Mucosa of gallbladder (tissue), 1 donor: ENCODE results near the gene BHLHE23. TPM values are rescaled to one million over a fixed set of nuclear protein-coding genes. Genes with fewer than 3 reads are reported as not detected.
A peak's percentile ranks its signal among the peaks of the same experiment; 100 is the strongest.

Experiments used
- DNase-seq: peaks from one replicate; pipeline ENCODE4 v3.0.0-alpha.2; 2020; ENCODE audit warnings: low spot score
- total RNA-seq: library from RNA; stranded (reverse); gene quantifications from one replicate; pipeline ENCODE4 v1.2.1, GENCODE V29; 2021
- donor health status: DM: no; HTN: no; CAD: no.

Gene BHLHE23
- total RNA-seq, 1 donor from 2014 or later = not detected

GRCh38 chr20:62972845-62973745 is 33.7 kb downstream of the BHLHE23 start:
- no peak for DNase-seq

GRCh38 chr20:62971950-62972844 is 34.6 kb downstream of the BHLHE23 start:
- DNase-seq = peak; percentile 87

GRCh38 chr20:62971211-62971949 is 35.4 kb downstream of the BHLHE23 start:
- no peak for DNase-seq

GRCh38 chr20:62970307-62971210 is 36.2 kb downstream of the BHLHE23 start:
- no peak for DNase-seq

GRCh38 chr20:62969939-62970306 is 36.8 kb downstream of the BHLHE23 start:
- DNase-seq = no peak

- no peak for DNase-seq
Observed at GRCh38 chr20:62969179-62969760, 37.5 kb downstream of the BHLHE23 start.

GRCh38 chr20:62968378-62969178 is 38.2 kb downstream of the BHLHE23 start:
- no peak for DNase-seq

GRCh38 chr20:62967628-62968351 is 39.0 kb downstream of the BHLHE23 start:
- no peak for DNase-seq

GRCh38 chr20:62967149-62967501 is 39.6 kb downstream of the BHLHE23 start:
- no peak for DNase-seq

- DNase-seq = no peak
Observed at GRCh38 chr20:62966212-62967148, 40.3 kb downstream of the BHLHE23 start.

- no peak for DNase-seq
Observed at GRCh38 chr20:62965363-62965771, 41.4 kb downstream of the BHLHE23 start.

GRCh38 chr20:62964700-62965099 is 42.1 kb downstream of the BHLHE23 start:
- no peak for DNase-seq

GRCh38 chr20:62963614-62964397 is 43.0 kb downstream of the BHLHE23 start:
- no peak for DNase-seq

- DNase-seq = no peak
Observed at GRCh38 chr20:62962891-62963613, 43.7 kb downstream of the BHLHE23 start.

- no peak for DNase-seq
Observed at GRCh38 chr20:62962221-62962879, 44.4 kb downstream of the BHLHE23 start.

- no peak for DNase-seq
Observed at GRCh38 chr20:62961799-62962198, 45.0 kb downstream of the BHLHE23 start.
